Skin of body (tissue), 2 donors: ENCODE data around the gene SLC22A2. TPM values are rescaled to one million over a fixed set of nuclear protein-coding genes. Genes with fewer than 3 reads are reported as not detected.
"Not testable (repeated sequence)": the region's sequence is repeated elsewhere in the genome, so short reads cannot be mapped to it uniquely, and the experiment has no call there.

Experiments used
- DNase-seq: peaks from one replicate; lab custom pipeline; 2025; lab: John Stamatoyannopoulos, UW
- total RNA-seq: library from RNA; depleted of rRNA; stranded (reverse); fragments of >200 nt; gene quantifications from one replicate; pipeline ENCODE4 v1.2.3, GENCODE V29; 2014

Gene SLC22A2
- total RNA-seq: not detected

GRCh38 chr6:160258346-160259142 is at the start of gene SLC22A2:
Gene SLC22A2 (minus strand): TSS chr6:160258821. CDS start chr6:160258757, 64 bp downstream.
- no peak for DNase-seq

- no peak for DNase-seq
Measured at GRCh38 chr6:160305926-160306713, 47.5 kb upstream of the SLC22A2 start.

- DNase-seq: no peak
Measured at GRCh38 chr6:160303806-160304205, 45.2 kb upstream of the SLC22A2 start.

GRCh38 chr6:160302431-160303082 is 43.9 kb upstream of the SLC22A2 start:
- not testable (repeated sequence) for DNase-seq

- no peak for DNase-seq
Measured at GRCh38 chr6:160301339-160301738, 42.7 kb upstream of the SLC22A2 start.

- no peak for DNase-seq
Measured at GRCh38 chr6:160300076-160300695, 41.6 kb upstream of the SLC22A2 start.

GRCh38 chr6:160299559-160299958 is 40.9 kb upstream of the SLC22A2 start:
- DNase-seq: no peak

GRCh38 chr6:160298121-160298520 is 39.5 kb upstream of the SLC22A2 start:
- no peak for DNase-seq

- DNase-seq: no peak
Measured at GRCh38 chr6:160297310-160297709, 38.7 kb upstream of the SLC22A2 start.

- DNase-seq: no peak
Measured at GRCh38 chr6:160293844-160294243, 35.2 kb upstream of the SLC22A2 start.

- no peak for DNase-seq
Measured at GRCh38 chr6:160285541-160286105, 27.0 kb upstream of the SLC22A2 start.

GRCh38 chr6:160284575-160284974 is 26.0 kb upstream of the SLC22A2 start:
- no peak for DNase-seq

GRCh38 chr6:160282444-160282843 is 23.8 kb upstream of the SLC22A2 start:
- DNase-seq: no peak

GRCh38 chr6:160279850-160280249 is 21.2 kb upstream of the SLC22A2 start:
- DNase-seq: no peak

GRCh38 chr6:160278786-160279310 is 20.2 kb upstream of the SLC22A2 start:
- DNase-seq: no peak

GRCh38 chr6:160278311-160278710 is 19.7 kb upstream of the SLC22A2 start:
- DNase-seq: no peak

- no peak for DNase-seq
Measured at GRCh38 chr6:160277546-160277945, 18.9 kb upstream of the SLC22A2 start.

- no peak for DNase-seq
Measured at GRCh38 chr6:160277144-160277543, 18.5 kb upstream of the SLC22A2 start.

GRCh38 chr6:160276126-160276525 is 17.5 kb upstream of the SLC22A2 start:
- no peak for DNase-seq

- no peak for DNase-seq
Measured at GRCh38 chr6:160275511-160276003, 16.9 kb upstream of the SLC22A2 start.
